ENCODE results near the gene CDKL1.
"Not testable (repeated sequence)": the region's sequence is repeated elsewhere in the genome, so short reads cannot be mapped to it uniquely, and the experiment has no call there.

CDKL1 gene

GRCh38 chr14:50321009-50321660, 75.5 kb downstream of the CDKL1 start:
- DNase-seq = peak; percentile 89 to 98

- peak; percentile 22 to 43 for DNase-seq
These were observed 76.4 kb downstream of the CDKL1 start for GRCh38 chr14:50320283-50320682.

- peak; percentile 9 to 50 for DNase-seq
These were observed 77.0 kb downstream of the CDKL1 start for GRCh38 chr14:50319721-50320120.

- peak; percentile 16 to 24 for DNase-seq
These were observed 77.4 kb downstream of the CDKL1 start for GRCh38 chr14:50319293-50319692.

GRCh38 chr14:50318031-50318626, 78.6 kb downstream of the CDKL1 start:
- peak; percentile 15 to 26 for DNase-seq

- DNase-seq = not testable (repeated sequence)
These were observed 82.6 kb downstream of the CDKL1 start for GRCh38 chr14:50314098-50314497.

GRCh38 chr14:50312734-50313054, 84.0 kb downstream of the CDKL1 start:
- DNase-seq = no peak

- DNase-seq = peak; percentile 89 to 93
These were observed 84.5 kb downstream of the CDKL1 start, which contains the start of the genes DMAC2L and L2HGDH for GRCh38 chr14:50311972-50312733. Gene DMAC2L, plus strand, starts transcription at chr14:50312324. Its CDS starts 9,164 bp downstream, at chr14:50321488. Gene L2HGDH, minus strand, starts transcription at chr14:50312229. Its CDS starts 79 bp downstream, at chr14:50312150.

GRCh38 chr14:50311337-50311971, 85.2 kb downstream of the CDKL1 start:
- DNase-seq = no peak

GRCh38 chr14:50310445-50310844, 86.2 kb downstream of the CDKL1 start:
- DNase-seq = no peak

- DNase-seq = no peak
These were observed 88.2 kb downstream of the CDKL1 start for GRCh38 chr14:50308363-50308915.

- peak; percentile 81 to 83 for DNase-seq
These were observed 92.8 kb downstream of the CDKL1 start for GRCh38 chr14:50303744-50304471.

- no peak for DNase-seq
These were observed 94.8 kb downstream of the CDKL1 start for GRCh38 chr14:50301914-50302313.

- no peak for DNase-seq
These were observed 97.1 kb downstream of the CDKL1 start for GRCh38 chr14:50299585-50299984.

- DNase-seq = no peak
These were observed 106.4 kb downstream of the CDKL1 start for GRCh38 chr14:50290306-50290705.

- DNase-seq = no peak
These were observed 108.5 kb downstream of the CDKL1 start for GRCh38 chr14:50288146-50288545.

GRCh38 chr14:50285861-50286260, 110.8 kb downstream of the CDKL1 start:
- no peak for DNase-seq
